ENCODE results near the gene LCN2.

GRCh38 chr9:128105538-128106175 lies 43.6 kb upstream of the LCN2 start:
- TF ChIP-seq CTCF (IDR thresholded peaks at IDR 0.05) (no peak), FOXP1 (CRISPR knock-in tag; IDR thresholded peaks at IDR 0.05; ENCODE audit: borderline replicate concordance) (no peak)

All from WTC11 (cell line).